HCT116 (cell line): ENCODE data around the gene EHBP1. TPM values are rescaled to one million over a fixed set of nuclear protein-coding genes. Genes with fewer than 3 reads are reported as not detected.

Source experiments
- ATAC-seq: fragments of 200-7000 bp; cut with Tn5 transposase; 2 replicates; pipeline ENCODE4 v1.9.1; 2020; ENCODE audit warnings: mild to moderate bottlenecking, moderate library complexity
- BruUV-seq: library from RNA; stranded (reverse); fragments of 400-500 nt; replicated peaks from 2 replicates; lab custom pipeline; 2021; lab: Mats Ljungman, UMichigan
- CTCF ChIA-PET: fragments of 300-600 bp; sonication (Branson Sonifier 250); formaldehyde crosslinking; loops from one replicate; lab custom pipeline; 2021; ENCODE audit warnings: antibody characterized with exemption; lab: Charles Lee
- POLR2A ChIA-PET: fragments of 300-600, 350-600 bp; sonication (Branson Sonifier 250); formaldehyde crosslinking; loops from one replicate; lab custom pipeline; 2021; ENCODE audit warnings: antibody characterized with exemption; lab: Charles Lee
- RAD21 ChIA-PET, 2 experiments: fragments of 300-600 bp; sonication (Branson Sonifier 250); formaldehyde crosslinking; loops; one replicate each; lab custom pipeline; 2023; ENCODE audit warnings: low total read pairs in 2 of 2; ENCODE audit not compliant: uncharacterized antibody in 2 of 2, unreplicated experiment in 2 of 2, low non-redundant PET in 1 of 2; lab: Charles Lee
- DNase-seq: peaks from one replicate; pipeline ENCODE4 v3.0.0-alpha.2; 2010; ENCODE audit warnings: low read depth, low spot score
- H2AFZ ChIP-seq: fragments of 200-600 bp; shearing (Covaris generic), sonication (generic); 2 replicates; pipeline ENCODE4 v1.6.1; 2017; ENCODE audit warnings: low read depth, mixed run types, mixed read lengths, antibody characterized with exemption, low read length; ENCODE audit not compliant: poor library complexity, severe bottlenecking
- H3K27ac ChIP-seq: 2 replicates; pipeline ENCODE4 v1.5.1; 2012; ENCODE audit warnings: low read depth, low read length
- H3K27me3 ChIP-seq: fragments of 200-600 bp; sonication (generic); 2 replicates; pipeline ENCODE4 v1.6.1; 2016; ENCODE audit warnings: mixed run types, low read length, mixed read lengths; ENCODE audit not compliant: insufficient read depth
- H3K36me3 ChIP-seq, 2 experiments: fragments of 200-500 bp in 1 of 2; fragments of 200-600 bp in 1 of 2; sonication (Bioruptor generic) in 1 of 2; sonication (generic) in 1 of 2; 2 replicates each; pipeline versions ENCODE4 v1.5.1 to v1.6.1; 2014 to 2016; ENCODE audit warnings: low read length in 2 of 2, inconsistent platforms in 1 of 2, mixed read lengths in 1 of 2, mixed run types in 1 of 2; ENCODE audit not compliant: insufficient read depth in 2 of 2, control insufficient read depth in 1 of 2
- H3K4me1 ChIP-seq, 2 experiments: fragments of 200-600 bp in 1 of 2; sonication (generic) in 1 of 2; 2 replicates each; pipeline versions ENCODE4 v1.5.1 to v1.6.1; 2012 to 2017; ENCODE audit warnings: low read length in 2 of 2, inconsistent platforms in 1 of 2, mild to moderate bottlenecking in 1 of 2, mixed read lengths in 1 of 2, mixed run types in 1 of 2, moderate library complexity in 1 of 2; ENCODE audit not compliant: insufficient read depth in 2 of 2, control insufficient read depth in 1 of 2
- H3K4me2 ChIP-seq: fragments of 200-600 bp; sonication (generic); 2 replicates; pipeline ENCODE4 v1.6.1; 2017; ENCODE audit warnings: mixed run types, low read length, mixed read lengths
- H3K4me3 ChIP-seq, 2 experiments: fragments of 200-600 bp in 1 of 2; sonication (generic) in 1 of 2; replicated peaks in 1 of 2; 2 replicates each; pipeline ENCODE4 v1.5.1; 2011 to 2016; ENCODE audit warnings: low read length in 2 of 2, control low read depth in 1 of 2, low read depth in 1 of 2, mild to moderate bottlenecking in 1 of 2, mixed read lengths in 1 of 2, mixed run types in 1 of 2
- H3K79me2 ChIP-seq: fragments of 200-600 bp; sonication (generic); 2 replicates; pipeline ENCODE4 v1.6.1; 2017; ENCODE audit warnings: mild to moderate bottlenecking, mixed run types, low read length, moderate library complexity, mixed read lengths; ENCODE audit not compliant: insufficient read depth
- H3K9ac ChIP-seq: fragments of 200-600 bp; sonication (generic); 2 replicates; pipeline ENCODE4 v1.6.1; 2016; ENCODE audit warnings: low read length, mixed read lengths
- H3K9me2 ChIP-seq: fragments of 200-600 bp; sonication (generic), shearing (Covaris generic); 2 replicates; pipeline ENCODE4 v1.6.1; 2017; ENCODE audit warnings: mixed run types, mild to moderate bottlenecking, moderate library complexity; ENCODE audit not compliant: insufficient read depth
- H3K9me3 ChIP-seq, 2 experiments: fragments of 200-500 bp in 1 of 2; fragments of 200-600 bp in 1 of 2; sonication (Bioruptor generic) in 1 of 2; sonication (generic) in 1 of 2; 2 replicates each; pipeline ENCODE4 v1.6.1; 2014 to 2017; ENCODE audit warnings: low read length in 2 of 2, mixed read lengths in 2 of 2, inconsistent platforms in 1 of 2, low read depth in 1 of 2, mild to moderate bottlenecking in 1 of 2, mixed run types in 1 of 2, moderate library complexity in 1 of 2; ENCODE audit not compliant: control insufficient read depth in 1 of 2, insufficient read depth in 1 of 2
- H4K20me1 ChIP-seq: fragments of 200-600 bp; sonication (generic), shearing (Covaris generic); 2 replicates; pipeline ENCODE4 v1.6.1; 2017; ENCODE audit warnings: mixed run types, mild to moderate bottlenecking, moderate library complexity; ENCODE audit not compliant: insufficient read depth
- EGR1 ChIP-seq: IDR thresholded peaks from 2 replicates; pipeline ENCODE4 v1.6.1; 2012; ENCODE audit warnings: low read depth
- FOSL1 ChIP-seq: IDR thresholded peaks from 2 replicates; pipeline ENCODE4 v1.6.1; 2012; ENCODE audit warnings: low read depth
- JUND ChIP-seq: IDR thresholded peaks from 2 replicates; pipeline ENCODE4 v1.6.1; 2012
- POLR2AphosphoS5 ChIP-seq: IDR thresholded peaks from 2 replicates; pipeline ENCODE4 v1.6.1; 2011; ENCODE audit warnings: mild to moderate bottlenecking, low read depth, low read length, moderate library complexity
- RAD21 ChIP-seq: IDR thresholded peaks from 2 replicates; pipeline ENCODE4 v1.6.1; 2012; ENCODE audit warnings: low read depth, mild to moderate bottlenecking
- TCF7L2 ChIP-seq: IDR thresholded peaks from 2 replicates; pipeline ENCODE4 v1.7.0; 2011; ENCODE audit warnings: borderline replicate concordance, inconsistent platforms; ENCODE audit not compliant: insufficient read depth, insufficient read length; ENCODE audit errors: extremely low read depth
- ZFX ChIP-seq: fragments of 450-650 bp; IDR thresholded peaks from 2 replicates; pipeline ENCODE4 v1.6.1; 2017
- intact Hi-C: fragments of 100-400 bp; cut with micrococcal nuclease; formaldehyde crosslinking; loops from 2 replicates; pipeline ENCODE4 v1.10.0; 2022
- total RNA-seq: library from RNA; stranded (reverse); gene quantifications from one replicate; pipeline ENCODE4 v1.2.1, GENCODE V29; 2021; ENCODE audit not compliant: unreplicated experiment
- TF ChIP-seq, protein P1 (sequence below): IDR thresholded peaks from 2 replicates; pipeline ENCODE4 v1.6.1; 2012
- TF ChIP-seq, protein P2 (sequence below): IDR thresholded peaks from 2 replicates; pipeline ENCODE4 v1.6.1; 2011; ENCODE audit warnings: mild to moderate bottlenecking, low read length, moderate library complexity; ENCODE audit not compliant: insufficient replicate concordance; ENCODE audit errors: extremely low read depth
- TF ChIP-seq, protein P3 (sequence below): IDR thresholded peaks from 2 replicates; pipeline ENCODE4 v1.6.1; 2012

EHBP1 gene
- total RNA-seq, 1 experiment from 2014 or later: 89.9 TPM

DNA sequence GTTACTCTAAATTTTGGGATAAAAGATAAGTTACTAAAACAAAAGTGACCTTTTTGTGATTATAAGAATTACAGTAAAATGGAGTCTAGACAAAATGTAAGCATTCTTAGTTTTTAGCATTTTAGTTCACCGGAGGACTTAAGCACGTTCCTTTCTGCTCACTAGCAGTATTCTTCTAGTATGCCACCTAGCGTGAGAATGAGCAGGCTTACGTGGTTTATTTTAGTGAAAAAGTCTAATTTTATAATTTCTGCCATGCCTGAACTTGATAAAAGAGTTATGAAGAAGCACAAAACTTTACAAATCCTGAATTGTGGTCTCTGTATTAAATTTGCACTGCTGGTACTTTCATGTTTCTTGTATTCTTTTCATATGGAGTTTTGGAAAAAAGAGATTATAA is 332.5 kb downstream of the EHBP1 start:
- Histone ChIP-seq H3K27ac (no peak overlapping the region), H3K9me2 (no peaks in the 10 kb centered on the region), H3K4me1 (peaks cover 0 to 8% of the 10 kb centered on the region in 2 experiments; a peak in 2 of 4 replicates), H3K9ac (no peak overlapping the region), H3K27me3 (no peaks in the 10 kb centered on the region), H3K9me3 (no peaks in the 10 kb centered on the region), H3K79me2 (no peaks in the 10 kb centered on the region), H3K4me2 (no peak overlapping the region), H4K20me1 (0 out of 2 replicates have a peak, but pooled peaks cover 4% of the 10 kb centered on the region), H2AFZ (no peak overlapping the region), H3K4me3 (no peak overlapping the region), H3K36me3 (no peaks in the 10 kb centered on the region; a peak in 1 of 4 replicates)
- intact Hi-C loops: no loop called here
- CTCF ChIA-PET: no interaction called here
- POLR2A ChIA-PET: no interaction called here
- TF ChIP-seq EGR1 (no peak), ZFX (no peak), FOSL1 (no peak), POLR2AphosphoS5 (no peak), JUND (no peak), TCF7L2 (no peak), RAD21 (no peak)
- TF ChIP-seq, protein P1, sequence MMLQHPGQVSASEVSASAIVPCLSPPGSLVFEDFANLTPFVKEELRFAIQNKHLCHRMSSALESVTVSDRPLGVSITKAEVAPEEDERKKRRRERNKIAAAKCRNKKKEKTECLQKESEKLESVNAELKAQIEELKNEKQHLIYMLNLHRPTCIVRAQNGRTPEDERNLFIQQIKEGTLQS: no peak
- TF ChIP-seq, protein P2, sequence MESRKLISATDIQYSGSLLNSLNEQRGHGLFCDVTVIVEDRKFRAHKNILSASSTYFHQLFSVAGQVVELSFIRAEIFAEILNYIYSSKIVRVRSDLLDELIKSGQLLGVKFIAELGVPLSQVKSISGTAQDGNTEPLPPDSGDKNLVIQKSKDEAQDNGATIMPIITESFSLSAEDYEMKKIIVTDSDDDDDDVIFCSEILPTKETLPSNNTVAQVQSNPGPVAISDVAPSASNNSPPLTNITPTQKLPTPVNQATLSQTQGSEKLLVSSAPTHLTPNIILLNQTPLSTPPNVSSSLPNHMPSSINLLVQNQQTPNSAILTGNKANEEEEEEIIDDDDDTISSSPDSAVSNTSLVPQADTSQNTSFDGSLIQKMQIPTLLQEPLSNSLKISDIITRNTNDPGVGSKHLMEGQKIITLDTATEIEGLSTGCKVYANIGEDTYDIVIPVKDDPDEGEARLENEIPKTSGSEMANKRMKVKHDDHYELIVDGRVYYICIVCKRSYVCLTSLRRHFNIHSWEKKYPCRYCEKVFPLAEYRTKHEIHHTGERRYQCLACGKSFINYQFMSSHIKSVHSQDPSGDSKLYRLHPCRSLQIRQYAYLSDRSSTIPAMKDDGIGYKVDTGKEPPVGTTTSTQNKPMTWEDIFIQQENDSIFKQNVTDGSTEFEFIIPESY: no peak
- TF ChIP-seq, protein P3, sequence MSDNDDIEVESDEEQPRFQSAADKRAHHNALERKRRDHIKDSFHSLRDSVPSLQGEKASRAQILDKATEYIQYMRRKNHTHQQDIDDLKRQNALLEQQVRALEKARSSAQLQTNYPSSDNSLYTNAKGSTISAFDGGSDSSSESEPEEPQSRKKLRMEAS: no peak
- DNase-seq (no peak), ATAC-seq (no peak)
- RAD21 ChIA-PET: no interaction called here
- BruUV-seq: no TSS peak
